K562 (cell line): ENCODE results near the gene GNAT1. TPM values are rescaled to one million over a fixed set of nuclear protein-coding genes. Genes with fewer than 3 reads are reported as not detected.
A peak's percentile ranks its signal among the peaks of the same experiment; 100 is the strongest.

Experiments
- MAZ ChIP-seq, 2 experiments: fragments of 450-650 bp in 1 of 2; sonication (generic) in 1 of 2; formaldehyde crosslinking; IDR thresholded peaks in 1 of 2; conservative IDR thresholded peaks in 1 of 2; 2 replicates each; pipeline versions ENCODE4 v1.4.0 to v1.5.0; 2020; ENCODE audit warnings: mild to moderate bottlenecking in 1 of 2, missing genetic modification reagents in 1 of 2
- PML ChIP-seq: IDR thresholded peaks from 2 replicates; pipeline ENCODE4 v1.6.1; 2012; ENCODE audit warnings: low read length, inconsistent platforms
- SLC30A9 ChIP-seq: fragments of 250-450 bp; sonication (Bioruptor Pico); IDR thresholded peaks from 2 replicates; pipeline ENCODE4 v1.8.0; 2022; ENCODE audit warnings: mild to moderate bottlenecking, moderate library complexity
- SMARCE1 ChIP-seq: fragments of 450-650 bp; IDR thresholded peaks from 2 replicates; pipeline ENCODE4 v1.7.1; 2016; ENCODE audit warnings: mild to moderate bottlenecking
- SNIP1 ChIP-seq: fragments of 450-650 bp; IDR thresholded peaks from 2 replicates; pipeline ENCODE4 v1.7.1; 2017; ENCODE audit warnings: low read depth, mild to moderate bottlenecking
- XRCC5 ChIP-seq: fragments of 200-400 bp; formaldehyde crosslinking; IDR thresholded peaks from 2 replicates; pipeline ENCODE4 v1.6.1; 2017; ENCODE audit warnings: low read depth, mild to moderate bottlenecking, low read length
- ZNF589 ChIP-seq: fragments of 200-800 bp; sonication (Bioruptor generic); IDR thresholded peaks from 2 replicates; pipeline ENCODE4 v1.6.1; 2016; ENCODE audit warnings: low read depth, missing genetic modification characterization, missing compliant biosample characterization
- ZNF695 ChIP-seq: fragments of 450-650 bp; formaldehyde crosslinking; IDR thresholded peaks from 2 replicates; pipeline ENCODE4 v1.4.0; 2020; ENCODE audit warnings: mild to moderate bottlenecking, moderate library complexity
- ZZZ3 ChIP-seq: fragments of 450-650 bp; IDR thresholded peaks from 2 replicates; pipeline ENCODE4 v1.6.1; 2016; ENCODE audit warnings: antibody characterized with exemption, mild to moderate bottlenecking, moderate library complexity
- polyA plus RNA-seq, 8 experiments: library from polyadenylated mRNA; depleted of rRNA in 4 of 8; stranded (reverse) in 5 of 8; unstranded in 3 of 8; fragments of >200 nt; fragmentation: Nextera tagmentation in 2 of 8; fragmentation: Illumina TruSeq in 1 of 8; extraction: Ambion mirVana in 2 of 8; extraction: Trizol in 1 of 8; gene quantifications; 2 replicates each; pipeline versions ENCODE4 v1.2.1 to v1.2.3, GENCODE V29; 2011 to 2014; ENCODE audit warnings: inconsistent platforms in 1 of 8, missing spikeins in 1 of 8
- total RNA-seq, 7 experiments: library from RNA; depleted of rRNA in 6 of 7; stranded (reverse); fragments of >200 nt in 6 of 7; fragmentation: Illumina TruSeq in 2 of 7; extraction: Trizol in 2 of 7; gene quantifications; 2 replicates each; pipeline versions ENCODE4 v1.2.1 to v1.2.3, GENCODE V29; 2011 to 2021; ENCODE audit warnings: low replicate concordance in 1 of 7
- TF ChIP-seq, protein P1 (sequence below): fragments of 250-450 bp; sonication (Bioruptor Pico); IDR thresholded peaks from 2 replicates; pipeline ENCODE4 v1.5.0; 2021; ENCODE audit warnings: mild to moderate bottlenecking, moderate library complexity
- TF ChIP-seq, protein P2 (sequence below), 3 experiments: fragments of 200-800 bp in 1 of 3; fragments of 250-450 bp in 1 of 3; fragments of 450-650 bp in 1 of 3; sonication (Bioruptor Pico) in 1 of 3; sonication (Bioruptor generic) in 1 of 3; formaldehyde crosslinking in 1 of 3; IDR thresholded peaks; 2 replicates each; pipeline versions ENCODE4 v1.6.1 to v1.8.0; 2016 to 2022; ENCODE audit warnings: mild to moderate bottlenecking in 2 of 3, missing genetic modification characterization in 2 of 3, missing compliant biosample characterization in 1 of 3, moderate library complexity in 1 of 3
- TF ChIP-seq, protein P3 (sequence below), 2 experiments: IDR thresholded peaks in 1 of 2; conservative IDR thresholded peaks in 1 of 2; 2 replicates each; pipeline ENCODE4 v1.6.1; 2016; ENCODE audit warnings: low read depth in 2 of 2, mild to moderate bottlenecking in 1 of 2, missing compliant biosample characterization in 1 of 2, missing genetic modification characterization in 1 of 2, moderate library complexity in 1 of 2
- TF ChIP-seq, protein P4 (sequence below), 2 experiments: IDR thresholded peaks; 2 replicates each; pipeline ENCODE4 v1.6.1; 2011; ENCODE audit warnings: borderline replicate concordance in 1 of 2, control low read depth in 1 of 2, low read depth in 1 of 2, low read length in 1 of 2, mild to moderate bottlenecking in 1 of 2, mixed read lengths in 1 of 2, moderate library complexity in 1 of 2; ENCODE audit not compliant: insufficient read depth in 1 of 2, insufficient read length in 1 of 2, poor library complexity in 1 of 2, severe bottlenecking in 1 of 2; ENCODE audit errors: extremely low read depth in 1 of 2

GNAT1 gene
- total and polyA plus RNA-seq, 9 of the 15 experiments (the other 6 are each of a cell fraction or from before 2014, with no cell fraction given): not detected

DNA sequence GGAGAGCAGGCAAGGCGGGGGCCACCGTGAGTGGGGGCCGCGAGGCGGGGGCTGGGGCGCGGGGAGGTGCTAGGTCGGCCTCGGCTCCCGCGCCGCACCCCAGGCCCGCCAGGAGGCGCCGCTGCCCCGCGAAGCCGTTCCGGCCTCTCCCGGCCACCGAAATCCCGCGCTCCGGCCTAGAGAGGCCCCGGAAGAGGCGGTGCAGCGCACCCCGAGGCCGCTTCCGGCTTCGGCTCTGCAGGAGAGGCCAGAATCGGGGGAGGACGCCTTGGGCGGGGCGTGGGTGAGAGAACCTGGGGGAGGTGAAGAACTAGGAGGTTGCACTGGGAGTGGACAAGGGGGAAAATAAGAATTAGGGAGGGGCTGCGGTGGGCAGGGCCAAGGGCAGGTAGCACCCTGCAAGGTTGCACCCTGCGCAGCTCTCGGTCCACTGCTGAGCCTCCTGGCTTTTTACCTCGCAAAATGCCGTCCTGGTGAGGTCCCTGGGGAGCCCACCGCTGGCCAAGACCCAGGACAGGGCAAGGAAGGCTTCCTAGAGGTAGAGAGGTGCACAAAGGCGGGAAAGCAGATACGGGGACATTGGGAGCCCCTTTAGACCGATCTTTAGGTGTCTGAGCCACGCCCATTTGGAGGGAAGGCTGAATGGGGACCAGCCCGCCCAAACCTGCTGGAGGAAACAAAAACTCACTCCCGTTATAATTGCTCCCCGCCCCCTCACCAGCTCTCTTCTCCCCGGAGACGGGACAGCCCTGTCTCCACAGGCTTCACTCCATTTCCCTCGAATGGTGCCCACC is 36.2 kb downstream of the GNAT1 start (continued):
- 0 out of 2 replicates have a peak, but pooled peaks have one; percentile 38 for TF ChIP-seq SNIP1
- 0 out of 2 replicates have a peak, but pooled peaks have one; percentile 66 for TF ChIP-seq PML
- peak; percentile 89 to 90; a peak in 3 of 4 replicates for TF ChIP-seq MAZ (CRISPR knock-in tag; conservative IDR thresholded peaks at IDR 0.05 in 1 of 2, IDR thresholded peaks at IDR 0.05 in 1 of 2)
- TF ChIP-seq, protein P1, sequence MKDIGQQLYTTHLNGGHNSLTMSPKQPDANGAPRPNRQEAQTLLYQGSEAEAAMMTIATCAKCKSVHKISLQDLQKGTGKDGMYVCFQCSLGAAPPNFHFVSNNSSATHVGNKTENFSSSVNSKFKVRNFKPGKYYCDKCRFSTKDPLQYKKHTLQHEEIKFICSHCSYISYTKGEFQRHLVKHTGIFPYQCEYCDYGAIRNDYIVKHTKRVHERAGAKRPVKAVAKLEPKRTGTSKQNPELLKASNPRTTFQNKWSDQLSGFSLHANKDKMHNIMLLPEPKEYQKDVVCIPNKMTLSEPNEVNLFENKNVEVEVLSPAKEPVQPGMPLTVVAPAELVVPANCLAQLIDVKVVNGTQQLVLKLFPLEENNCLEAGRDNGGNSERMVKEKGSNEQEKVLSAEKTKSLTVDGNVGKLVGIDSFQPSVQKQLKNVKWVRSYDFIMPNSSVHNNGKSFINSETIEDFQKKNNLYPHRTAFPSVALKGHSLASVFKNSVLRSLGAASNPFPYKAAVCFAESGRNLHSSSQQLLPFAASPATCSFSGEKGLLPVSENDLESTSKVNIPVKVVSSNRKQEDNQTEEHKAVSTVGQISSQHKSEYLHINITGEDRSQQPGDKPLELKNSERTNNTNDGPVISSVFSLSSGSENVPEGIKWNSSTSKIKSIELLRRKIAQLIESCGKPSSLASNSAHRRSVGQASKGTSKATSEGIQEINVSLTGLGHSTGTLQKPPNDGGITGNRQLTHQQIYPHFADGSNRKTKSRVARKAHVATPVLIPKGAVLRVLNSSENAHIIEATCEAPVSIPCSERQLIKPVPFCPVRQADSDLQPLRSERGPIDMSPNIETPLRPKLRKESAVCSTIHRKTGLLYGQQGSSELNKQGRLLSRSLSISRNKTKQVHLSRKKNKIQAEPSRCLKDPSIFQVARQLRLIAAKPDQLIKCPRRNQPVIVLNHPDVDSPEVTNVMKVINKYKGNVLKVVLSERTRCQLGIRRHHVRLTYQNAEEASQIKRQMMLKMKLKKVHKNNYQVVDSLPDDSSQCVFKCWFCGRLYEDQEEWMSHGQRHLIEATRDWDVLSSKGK (CRISPR knock-in tag): no peak
- TF ChIP-seq ZNF695 (CRISPR knock-in tag): no peak
- TF ChIP-seq, protein P2, sequence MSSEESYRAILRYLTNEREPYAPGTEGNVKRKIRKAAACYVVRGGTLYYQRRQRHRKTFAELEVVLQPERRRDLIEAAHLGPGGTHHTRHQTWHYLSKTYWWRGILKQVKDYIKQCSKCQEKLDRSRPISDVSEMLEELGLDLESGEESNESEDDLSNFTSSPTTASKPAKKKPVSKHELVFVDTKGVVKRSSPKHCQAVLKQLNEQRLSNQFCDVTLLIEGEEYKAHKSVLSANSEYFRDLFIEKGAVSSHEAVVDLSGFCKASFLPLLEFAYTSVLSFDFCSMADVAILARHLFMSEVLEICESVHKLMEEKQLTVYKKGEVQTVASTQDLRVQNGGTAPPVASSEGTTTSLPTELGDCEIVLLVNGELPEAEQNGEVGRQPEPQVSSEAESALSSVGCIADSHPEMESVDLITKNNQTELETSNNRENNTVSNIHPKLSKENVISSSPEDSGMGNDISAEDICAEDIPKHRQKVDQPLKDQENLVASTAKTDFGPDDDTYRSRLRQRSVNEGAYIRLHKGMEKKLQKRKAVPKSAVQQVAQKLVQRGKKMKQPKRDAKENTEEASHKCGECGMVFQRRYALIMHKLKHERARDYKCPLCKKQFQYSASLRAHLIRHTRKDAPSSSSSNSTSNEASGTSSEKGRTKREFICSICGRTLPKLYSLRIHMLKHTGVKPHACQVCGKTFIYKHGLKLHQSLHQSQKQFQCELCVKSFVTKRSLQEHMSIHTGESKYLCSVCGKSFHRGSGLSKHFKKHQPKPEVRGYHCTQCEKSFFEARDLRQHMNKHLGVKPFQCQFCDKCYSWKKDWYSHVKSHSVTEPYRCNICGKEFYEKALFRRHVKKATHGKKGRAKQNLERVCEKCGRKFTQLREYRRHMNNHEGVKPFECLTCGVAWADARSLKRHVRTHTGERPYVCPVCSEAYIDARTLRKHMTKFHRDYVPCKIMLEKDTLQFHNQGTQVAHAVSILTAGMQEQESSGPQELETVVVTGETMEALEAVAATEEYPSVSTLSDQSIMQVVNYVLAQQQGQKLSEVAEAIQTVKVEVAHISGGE (CRISPR knock-in tag; IDR thresholded peaks at IDR 0.05): peak; percentile 81 to 93 (median 82); a peak in 5 of 6 replicates
- TF ChIP-seq, protein P3, sequence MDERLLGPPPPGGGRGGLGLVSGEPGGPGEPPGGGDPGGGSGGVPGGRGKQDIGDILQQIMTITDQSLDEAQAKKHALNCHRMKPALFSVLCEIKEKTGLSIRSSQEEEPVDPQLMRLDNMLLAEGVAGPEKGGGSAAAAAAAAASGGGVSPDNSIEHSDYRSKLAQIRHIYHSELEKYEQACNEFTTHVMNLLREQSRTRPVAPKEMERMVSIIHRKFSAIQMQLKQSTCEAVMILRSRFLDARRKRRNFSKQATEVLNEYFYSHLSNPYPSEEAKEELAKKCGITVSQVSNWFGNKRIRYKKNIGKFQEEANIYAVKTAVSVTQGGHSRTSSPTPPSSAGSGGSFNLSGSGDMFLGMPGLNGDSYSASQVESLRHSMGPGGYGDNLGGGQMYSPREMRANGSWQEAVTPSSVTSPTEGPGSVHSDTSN (CRISPR knock-in tag; IDR thresholded peaks at IDR 0.05; ENCODE audit: low read depth): no peak
- TF ChIP-seq, protein P3 (tag; conservative IDR thresholded peaks at IDR 0.05; ENCODE audit: low read depth): no peak
- no peak for TF ChIP-seq SMARCE1
- TF ChIP-seq ZNF589 (CRISPR knock-in tag): no peak
- TF ChIP-seq SLC30A9 (CRISPR knock-in tag): no peak
- TF ChIP-seq ZZZ3: no peak
- TF ChIP-seq, protein P4, sequence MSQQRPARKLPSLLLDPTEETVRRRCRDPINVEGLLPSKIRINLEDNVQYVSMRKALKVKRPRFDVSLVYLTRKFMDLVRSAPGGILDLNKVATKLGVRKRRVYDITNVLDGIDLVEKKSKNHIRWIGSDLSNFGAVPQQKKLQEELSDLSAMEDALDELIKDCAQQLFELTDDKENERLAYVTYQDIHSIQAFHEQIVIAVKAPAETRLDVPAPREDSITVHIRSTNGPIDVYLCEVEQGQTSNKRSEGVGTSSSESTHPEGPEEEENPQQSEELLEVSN (IDR thresholded peaks at IDR 0.05; ENCODE audit: borderline replicate concordance in 1 of 2, extremely low read depth in 1 of 2, insufficient read depth in 1 of 2, insufficient read length in 1 of 2, low read depth in 1 of 2, low read length in 1 of 2, poor library complexity in 1 of 2, severe bottlenecking in 1 of 2): peak; percentile 41 to 81
- TF ChIP-seq XRCC5: no peak
